DMS 273 (cell line): ENCODE measurements around the gene PRKCH.

Source experiments
- DNase-seq: peaks from one replicate; lab custom pipeline; 2025; ENCODE audit not compliant: unreplicated experiment; lab: John Stamatoyannopoulos, UW

Gene PRKCH

DNA sequence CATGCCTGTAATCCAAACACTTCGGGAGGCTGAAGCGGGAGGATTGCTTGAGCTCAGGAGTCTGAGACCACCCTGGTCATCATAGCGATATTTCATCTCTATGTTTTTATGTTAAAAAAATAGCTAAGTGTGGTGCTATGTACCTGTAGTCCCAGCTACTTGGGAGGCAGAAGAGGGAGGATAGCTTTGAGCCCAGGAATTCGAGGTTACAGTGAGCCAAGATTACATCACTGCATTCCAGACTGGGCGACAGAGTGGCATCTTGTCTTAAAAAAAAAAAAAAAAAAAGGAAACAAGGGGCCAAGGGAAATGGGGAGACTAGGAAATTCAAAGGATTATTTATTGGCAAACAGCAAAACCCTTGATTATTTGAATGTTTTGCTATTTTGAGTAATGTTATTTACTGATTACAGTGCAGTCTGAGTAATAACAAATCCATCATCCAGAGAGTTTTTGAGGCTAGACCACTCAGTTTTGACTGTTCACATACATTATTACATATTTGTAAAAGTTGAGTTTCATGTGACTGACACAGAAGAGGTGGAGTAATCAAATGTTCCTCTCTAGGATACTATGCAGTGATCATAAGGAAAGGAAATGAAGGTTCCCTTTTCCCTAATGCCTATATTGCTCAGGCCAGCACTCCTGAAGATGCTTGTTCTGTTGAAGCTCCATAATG lies 40.8 kb downstream of the PRKCH start:
- no peak for DNase-seq

DNA sequence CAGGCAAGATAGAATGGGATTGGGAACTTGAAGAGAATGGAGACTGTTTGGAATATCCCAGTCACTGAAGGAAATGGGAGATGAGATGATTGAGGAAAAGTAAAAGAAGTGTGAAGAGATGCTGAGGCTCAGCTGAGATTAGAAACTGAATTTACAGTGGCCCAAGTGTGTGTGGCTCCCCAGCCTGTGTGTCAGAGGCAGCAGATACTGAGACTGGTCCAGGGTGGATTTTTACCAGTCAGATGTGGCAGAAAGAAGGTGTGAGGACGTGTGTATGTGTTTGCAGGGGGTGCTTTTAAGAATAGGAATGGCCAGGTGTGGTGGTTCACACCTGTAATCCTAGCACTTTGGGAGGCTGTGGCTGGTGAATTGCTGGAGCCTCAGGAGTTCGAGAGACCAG lies 42.9 kb downstream of the PRKCH start:
- no peak for DNase-seq

DNA sequence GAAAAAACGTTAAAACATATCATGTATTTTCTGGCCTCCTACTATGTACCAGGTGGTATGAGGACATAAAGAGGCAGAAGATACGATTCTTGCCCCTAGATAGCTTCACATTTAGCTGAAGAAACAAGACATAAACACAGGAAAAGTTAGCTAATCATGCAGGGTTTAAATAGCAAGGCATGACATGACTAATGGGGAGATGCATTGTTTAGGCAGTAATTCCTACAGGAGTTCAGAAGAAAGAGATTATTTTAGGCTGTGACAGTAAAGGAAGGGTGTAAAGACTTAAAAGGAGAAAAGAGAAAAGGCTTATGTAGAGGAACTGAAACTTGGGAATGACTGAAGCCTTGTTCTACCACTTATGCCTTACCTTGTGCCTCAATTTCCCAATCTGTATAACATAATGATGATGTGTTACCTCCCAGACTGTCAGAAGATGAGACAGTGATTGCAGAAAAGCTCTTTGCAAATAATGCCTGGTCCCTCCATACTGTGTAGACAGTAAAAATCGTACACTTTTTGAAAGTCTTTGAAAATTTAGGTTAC lies 44.4 kb downstream of the PRKCH start:
- DNase-seq: no peak

- peak; percentile 11 for DNase-seq
These were observed 46.8 kb downstream of the PRKCH start for GRCh38 chr14:61368114-61368710.

GRCh38 chr14:61368781-61369453 lies 47.5 kb downstream of the PRKCH start:
- DNase-seq: no peak

DNA sequence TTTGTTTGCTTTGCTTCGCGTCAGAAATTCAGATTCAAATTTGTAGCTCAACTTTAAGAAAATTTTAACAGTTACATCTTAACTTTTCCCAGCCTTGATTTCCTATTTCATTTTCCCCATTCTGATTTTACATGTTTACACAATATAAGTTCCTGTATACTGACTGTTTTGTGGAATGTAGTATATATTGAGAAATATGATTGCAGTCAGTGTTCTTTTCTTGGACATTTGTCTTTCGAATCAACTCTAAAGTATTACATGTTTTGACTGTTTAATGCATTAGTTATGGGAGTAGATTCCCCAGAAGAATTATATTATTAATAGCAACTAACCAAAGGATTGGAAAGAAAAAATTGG lies 48.1 kb downstream of the PRKCH start:
- no peak for DNase-seq

DNA sequence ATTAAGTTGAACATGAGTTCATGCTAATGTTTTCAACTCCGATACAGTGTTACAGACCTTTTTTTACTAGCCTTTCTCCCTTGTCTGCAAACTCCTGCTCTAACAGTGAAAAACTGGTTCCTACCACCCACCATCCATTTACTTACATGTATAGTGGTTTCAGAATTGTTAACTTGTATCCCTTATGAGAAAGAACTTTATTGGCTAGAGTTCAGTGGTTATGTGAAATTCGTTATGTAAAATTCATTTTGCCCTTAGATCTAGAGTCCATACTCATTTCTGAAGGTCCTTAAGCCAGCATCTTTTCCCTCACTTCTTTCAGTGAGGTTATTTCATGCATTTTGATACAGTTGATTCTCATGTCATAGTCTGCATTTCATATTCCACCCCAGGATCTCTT lies 51.0 kb downstream of the PRKCH start:
- no peak for DNase-seq

DNA sequence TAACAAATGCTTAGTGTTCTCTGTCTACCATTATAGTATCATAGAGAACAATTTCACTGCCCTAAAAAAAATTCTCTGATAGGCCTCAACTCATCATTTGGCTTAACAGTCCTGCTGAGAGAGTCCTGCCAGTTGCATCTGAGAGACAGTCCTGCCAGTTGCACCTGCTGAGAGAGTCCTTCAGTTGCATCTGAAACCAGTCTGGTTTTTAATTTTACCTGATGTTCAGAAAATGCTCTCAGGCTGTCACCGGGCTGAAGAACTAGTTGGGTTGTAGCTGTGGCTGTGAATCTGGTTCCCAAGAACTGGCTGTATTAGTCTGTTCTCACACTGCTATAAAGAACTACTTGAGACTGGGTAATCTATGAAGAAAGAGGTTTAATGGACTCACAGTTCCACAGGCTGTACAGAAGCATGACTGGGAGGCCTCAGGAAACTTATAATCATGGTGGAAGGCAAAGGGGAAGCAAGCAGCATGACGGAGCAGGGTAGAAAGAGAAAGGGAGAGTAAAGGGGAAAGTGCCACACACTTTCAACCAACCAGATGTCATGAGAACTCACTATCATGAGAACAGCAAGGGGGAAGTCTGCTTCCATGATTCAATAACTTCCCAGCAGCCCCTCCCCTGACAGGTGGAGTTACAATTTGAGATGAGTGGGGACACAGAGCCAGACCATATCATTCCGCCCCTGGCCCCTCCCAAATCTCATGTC lies 51.6 kb downstream of the PRKCH start:
- DNase-seq: no peak

GRCh38 chr14:61374284-61374683 lies 52.9 kb downstream of the PRKCH start:
- DNase-seq: no peak

- no peak for DNase-seq
These were observed 53.8 kb downstream of the PRKCH start for GRCh38 chr14:61375218-61375617.

DNA sequence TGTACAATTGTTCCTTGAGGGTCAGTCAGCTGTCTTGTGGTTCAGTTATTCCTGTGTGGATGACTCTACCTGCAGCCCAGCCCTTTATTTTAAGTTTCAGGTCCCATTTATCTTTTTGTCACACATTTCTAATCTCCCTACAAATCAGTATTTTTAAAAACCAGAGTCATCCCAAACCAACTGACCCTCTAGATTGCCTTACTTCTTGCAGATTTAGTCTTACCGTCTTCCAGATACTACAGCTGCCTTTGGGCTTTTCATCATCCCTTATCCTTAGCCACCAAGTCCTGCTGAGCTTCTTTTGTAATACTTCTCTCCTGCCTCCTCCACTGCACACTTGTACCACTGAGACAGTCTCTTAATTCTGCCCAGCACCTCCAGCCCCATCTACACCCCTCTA lies 54.9 kb downstream of the PRKCH start:
- DNase-seq: no peak

- DNase-seq: no peak
These were observed 56.4 kb downstream of the PRKCH start for GRCh38 chr14:61377749-61378148.

DNA sequence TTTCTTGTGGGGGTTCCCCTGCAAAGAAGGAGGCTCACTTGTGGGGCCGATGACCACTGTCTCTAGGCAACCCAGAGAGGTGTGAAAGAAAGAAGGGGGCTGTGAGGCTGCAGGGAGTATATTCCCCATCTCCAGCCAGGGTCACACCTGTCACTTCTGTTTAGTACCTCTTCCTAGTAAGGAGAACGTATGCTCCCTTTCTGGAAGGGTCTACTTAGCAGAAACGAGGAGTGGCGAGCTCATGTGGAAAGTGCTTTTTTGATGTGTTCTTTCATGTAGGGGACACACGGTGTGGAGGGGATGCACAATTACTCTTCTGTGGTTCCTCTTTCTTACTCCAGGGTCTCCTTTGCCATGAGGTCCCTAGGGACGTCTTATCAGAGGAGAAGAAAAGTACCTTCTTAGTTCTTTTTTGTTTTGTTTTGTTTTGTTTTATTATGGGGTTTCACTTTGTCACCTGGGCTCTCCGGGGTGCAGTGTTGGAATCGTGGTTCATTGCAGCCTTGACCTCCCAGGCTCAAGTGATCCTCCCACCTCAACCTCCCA lies 58.3 kb downstream of the PRKCH start:
- DNase-seq: no peak

- peak; percentile 6 for DNase-seq
These were observed 59.6 kb downstream of the PRKCH start for GRCh38 chr14:61380984-61381383.

- peak; percentile 89 for DNase-seq
These were observed 60.2 kb downstream of the PRKCH start for GRCh38 chr14:61381553-61381952.

GRCh38 chr14:61382842-61383241 lies 61.5 kb downstream of the PRKCH start:
- DNase-seq: no peak

GRCh38 chr14:61385002-61385685 lies 63.8 kb downstream of the PRKCH start:
- no peak for DNase-seq

DNA sequence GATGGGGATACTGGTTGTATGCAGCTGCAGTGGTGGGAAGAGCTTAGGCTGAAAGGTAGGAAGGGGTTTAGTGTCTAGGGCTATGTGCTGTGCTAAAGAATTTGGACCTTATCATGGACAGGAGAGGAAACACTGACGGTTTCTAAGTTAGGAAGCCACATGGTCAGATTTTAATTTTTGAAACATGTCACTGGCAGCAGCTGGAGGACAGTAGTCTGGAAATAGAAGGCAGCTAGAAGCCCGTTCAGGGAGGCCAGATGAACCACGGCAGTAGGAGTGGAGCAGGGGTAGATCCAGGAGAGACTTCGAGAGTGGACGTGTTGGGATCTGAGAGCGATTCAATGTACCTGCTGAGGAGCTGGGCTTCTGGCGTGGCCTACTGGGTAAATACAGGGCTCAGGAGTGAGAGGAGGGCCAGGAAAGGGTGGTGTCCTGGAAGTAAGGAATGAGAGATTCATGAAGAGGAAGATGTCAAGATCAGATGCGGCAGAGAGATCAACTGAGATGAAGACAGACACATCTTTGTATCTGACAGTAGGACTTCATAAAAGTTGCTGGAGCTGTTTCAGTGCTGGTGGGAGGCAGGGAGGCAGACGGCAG lies 64.9 kb downstream of the PRKCH start:
- no peak for DNase-seq

GRCh38 chr14:61387076-61387475 lies 65.7 kb downstream of the PRKCH start:
- DNase-seq: no peak

DNA sequence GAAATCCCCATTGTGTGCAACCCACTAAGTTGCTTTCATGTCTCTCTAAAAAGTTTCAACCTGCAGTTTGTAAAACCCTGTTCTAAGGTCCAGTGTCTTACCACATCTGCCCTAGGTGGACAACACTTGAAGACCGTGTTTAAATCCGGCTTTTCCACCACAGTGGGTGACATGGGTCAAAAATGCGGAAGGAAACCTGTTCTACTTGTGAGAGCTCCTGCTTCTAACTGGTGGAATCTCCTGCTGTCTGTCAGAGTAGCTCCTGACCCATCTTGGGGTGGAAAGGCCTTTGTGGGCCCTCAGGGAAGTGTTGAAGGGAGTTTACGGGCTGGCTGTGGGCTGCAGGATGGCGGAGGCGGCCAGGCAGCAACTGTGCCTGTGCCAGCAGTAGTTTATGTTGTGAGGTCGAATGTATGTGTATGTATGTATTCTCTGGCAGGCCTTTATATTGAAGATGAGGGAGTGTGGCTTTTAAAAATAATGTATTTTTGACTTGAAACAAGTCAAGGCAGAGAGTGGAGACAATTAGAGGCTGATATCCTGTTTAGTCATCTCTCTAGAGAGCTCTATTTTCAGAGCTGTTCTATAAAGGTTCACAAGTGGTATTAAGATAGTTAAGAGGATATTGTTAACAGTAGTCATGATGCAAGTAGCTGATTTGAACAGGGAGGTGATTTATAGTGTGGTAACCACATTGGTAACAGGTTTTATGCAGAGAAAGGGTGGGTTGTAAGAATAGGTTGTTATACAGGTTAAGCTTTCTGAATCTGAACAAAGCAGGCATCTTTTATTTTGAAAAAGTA lies 67.0 kb downstream of the PRKCH start:
- no peak for DNase-seq
